NB4 (cell line): ENCODE data around the gene SLC35A3.

Experiments
- POLR2A ChIP-seq: IDR thresholded peaks from 2 replicates; pipeline ENCODE4 v1.6.1; 2011; ENCODE audit warnings: mild to moderate bottlenecking; ENCODE audit not compliant: insufficient read length; ENCODE audit errors: extremely low read depth
- TF ChIP-seq, protein P1 (sequence below): IDR thresholded peaks from one replicate; pipeline ENCODE4 v1.5.1; 2012; ENCODE audit warnings: low read depth, low read length
- TF ChIP-seq, protein P2 (sequence below): IDR thresholded peaks from 2 replicates; pipeline ENCODE4 v1.6.1; 2011; ENCODE audit warnings: low read depth, low read length

DNA sequence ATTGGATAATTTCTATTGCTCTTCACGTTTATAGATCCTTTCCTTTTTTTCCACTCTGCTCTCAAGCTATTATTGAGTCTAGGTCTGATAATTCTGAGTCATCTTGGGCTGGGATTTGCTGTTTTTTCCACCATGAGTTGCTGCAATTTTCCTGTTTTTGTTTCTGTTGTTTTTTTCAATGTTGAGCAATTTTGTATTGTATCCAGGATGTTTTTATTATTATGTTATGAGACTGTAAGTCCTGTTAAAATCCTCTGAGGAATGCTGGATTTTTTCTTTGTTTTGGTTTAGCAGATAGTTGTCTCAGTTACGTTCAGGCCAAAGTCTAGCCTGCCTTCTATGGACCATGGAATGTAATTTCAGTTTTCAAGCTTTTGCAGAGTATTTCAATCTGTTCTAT lies 13.0 kb upstream of the SLC35A3 start:
- TF ChIP-seq POLR2A: no peak
- TF ChIP-seq, protein P1, sequence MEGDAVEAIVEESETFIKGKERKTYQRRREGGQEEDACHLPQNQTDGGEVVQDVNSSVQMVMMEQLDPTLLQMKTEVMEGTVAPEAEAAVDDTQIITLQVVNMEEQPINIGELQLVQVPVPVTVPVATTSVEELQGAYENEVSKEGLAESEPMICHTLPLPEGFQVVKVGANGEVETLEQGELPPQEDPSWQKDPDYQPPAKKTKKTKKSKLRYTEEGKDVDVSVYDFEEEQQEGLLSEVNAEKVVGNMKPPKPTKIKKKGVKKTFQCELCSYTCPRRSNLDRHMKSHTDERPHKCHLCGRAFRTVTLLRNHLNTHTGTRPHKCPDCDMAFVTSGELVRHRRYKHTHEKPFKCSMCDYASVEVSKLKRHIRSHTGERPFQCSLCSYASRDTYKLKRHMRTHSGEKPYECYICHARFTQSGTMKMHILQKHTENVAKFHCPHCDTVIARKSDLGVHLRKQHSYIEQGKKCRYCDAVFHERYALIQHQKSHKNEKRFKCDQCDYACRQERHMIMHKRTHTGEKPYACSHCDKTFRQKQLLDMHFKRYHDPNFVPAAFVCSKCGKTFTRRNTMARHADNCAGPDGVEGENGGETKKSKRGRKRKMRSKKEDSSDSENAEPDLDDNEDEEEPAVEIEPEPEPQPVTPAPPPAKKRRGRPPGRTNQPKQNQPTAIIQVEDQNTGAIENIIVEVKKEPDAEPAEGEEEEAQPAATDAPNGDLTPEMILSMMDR: no peak
- TF ChIP-seq, protein P2, sequence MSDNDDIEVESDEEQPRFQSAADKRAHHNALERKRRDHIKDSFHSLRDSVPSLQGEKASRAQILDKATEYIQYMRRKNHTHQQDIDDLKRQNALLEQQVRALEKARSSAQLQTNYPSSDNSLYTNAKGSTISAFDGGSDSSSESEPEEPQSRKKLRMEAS: no peak
